Gastrocnemius medialis (tissue), 4 donors: Measurements from ENCODE around the gene CDO1. TPM values are rescaled to one million over a fixed set of nuclear protein-coding genes. Genes with fewer than 3 reads are reported as not detected.

ENCODE experiments used
- ATAC-seq, 2 donors: fragments of 150-250 bp; one replicate each; pipeline ENCODE4 v1.9.1; 2016
- DNase-seq, 2 donors: peaks; one replicate each; pipeline ENCODE4 v3.0.0-alpha.2; 2019
- H3K27ac ChIP-seq, 4 donors: fragments of 200-600 bp; sonication (generic); 1 replicate in 1 of 4; 2 replicates in 3 of 4; pipeline ENCODE4 v1.5.1; 2016 to 2018; ENCODE audit warnings: mild to moderate bottlenecking in 2 of 4, moderate library complexity in 1 of 4
- H3K27me3 ChIP-seq, 3 donors: fragments of 200-600 bp; sonication (generic) in 2 of 3; 1 replicate in 1 of 3; 2 replicates in 2 of 3; pipeline versions ENCODE4 v1.5.1 to v1.6.0; 2016 to 2019; ENCODE audit warnings: mild to moderate bottlenecking in 1 of 3, moderate library complexity in 1 of 3
- H3K36me3 ChIP-seq, 2 donors: fragments of 200-600 bp; sonication (generic) in 1 of 2; one replicate each; pipeline ENCODE4 v1.5.1; 2017 to 2018
- H3K4me1 ChIP-seq, 2 donors: fragments of 200-600 bp; sonication (generic) in 1 of 2; one replicate each; pipeline ENCODE4 v1.5.1; 2016 to 2017; ENCODE audit warnings: mild to moderate bottlenecking in 2 of 2
- H3K4me3 ChIP-seq, 4 donors: fragments of 200-600 bp; sonication (generic) in 3 of 4; 1 replicate in 1 of 4; 2 replicates in 3 of 4; pipeline ENCODE4 v1.5.1; 2016 to 2019; ENCODE audit warnings: mild to moderate bottlenecking in 2 of 4
- H3K9me3 ChIP-seq, 3 donors: fragments of 200-600 bp; sonication (generic) in 2 of 3; 1 replicate in 1 of 3; 2 replicates in 2 of 3; pipeline ENCODE4 v1.5.1; 2016 to 2019
- CTCF ChIP-seq, 5 experiments: fragments of 450-650 bp in 3 of 5; fragments of 200-600 bp in 2 of 5; sonication (generic) in 2 of 5; IDR thresholded peaks in 4 of 5; conservative IDR thresholded peaks in 1 of 5; 1 replicate in 4 of 5; 2 replicates in 1 of 5; pipeline ENCODE4 v1.5.1; 2016 to 2019; ENCODE audit warnings: antibody characterized with exemption in 5 of 5, mild to moderate bottlenecking in 3 of 5, moderate library complexity in 3 of 5
- POLR2A ChIP-seq, 2 donors: fragments of 450-650 bp; IDR thresholded peaks; one replicate each; pipeline ENCODE4 v1.6.1; 2017; ENCODE audit warnings: antibody characterized with exemption in 2 of 2, mild to moderate bottlenecking in 2 of 2, moderate library complexity in 2 of 2
- in situ Hi-C, 4 donors: fragments of 200-750 bp; cut with MboI; loops; one replicate each; pipeline versions ENCODE4 v1.15.0 to v1.8.0; 2017; ENCODE audit warnings: low sequenced_read_pairs in 4 of 4
- intact Hi-C: fragments of 100-400 bp; cut with DNase I; formaldehyde crosslinking; loops from one replicate; pipeline ENCODE4 v1.15.1; 2023; ENCODE audit warnings: low total_unique reads
- total RNA-seq, 4 donors: library from RNA; depleted of rRNA; stranded (reverse); fragments of >200 nt; gene quantifications; one replicate each; pipeline versions ENCODE4 v1.1.0 to v1.2.3, GENCODE V29; 2016

CDO1 gene
- total RNA-seq, 4 donors from 2014 or later = 21.6 to 28.4 (median 23.7) TPM

GRCh38 chr5:115776989-115777388 is 39.5 kb downstream of the CDO1 start:
- ATAC-seq (no peak), DNase-seq (no peak)
- H3K4me1 ChIP-seq = peaks cover 0 to 7% of the 10 kb centered on the region in 2 donors
- no peaks in the 10 kb centered on the region for H3K36me3 ChIP-seq
- in situ Hi-C loops = no loop called here
- H3K27ac ChIP-seq = no peak overlapping the region
- TF ChIP-seq POLR2A (IDR thresholded peaks at IDR 0.05) = no peak
- no peak for TF ChIP-seq CTCF (IDR thresholded peaks at IDR 0.05 in 4 of 5, conservative IDR thresholded peaks at IDR 0.05 in 1 of 5)
- intact Hi-C loops = no loop called here
- H3K9me3 ChIP-seq = no peaks in the 10 kb centered on the region
- no peaks in the 10 kb centered on the region for H3K27me3 ChIP-seq
- H3K4me3 ChIP-seq = no peak overlapping the region

- Histone ChIP-seq H3K4me1 (peaks cover 0 to 9% of the 10 kb centered on the region in 2 donors), H3K27me3 (no peaks in the 10 kb centered on the region), H3K9me3 (no peaks in the 10 kb centered on the region), H3K27ac (no peak overlapping the region), H3K4me3 (no peak overlapping the region), H3K36me3 (no peaks in the 10 kb centered on the region)
- intact Hi-C loops (no loop called here), in situ Hi-C loops (no loop called here)
- no peak for TF ChIP-seq CTCF (IDR thresholded peaks at IDR 0.05 in 4 of 5, conservative IDR thresholded peaks at IDR 0.05 in 1 of 5)
- TF ChIP-seq POLR2A (IDR thresholded peaks at IDR 0.05) = no peak
- no peak for DNase-seq
- ATAC-seq = no peak
Observed at GRCh38 chr5:115775999-115776398, 40.5 kb downstream of the CDO1 start.

- intact Hi-C loops (no loop called here), in situ Hi-C loops (no loop called here)
- Histone ChIP-seq H3K4me3 (no peak overlapping the region), H3K27me3 (no peaks in the 10 kb centered on the region), H3K27ac (no peak overlapping the region), H3K4me1 (peaks cover 0 to 9% of the 10 kb centered on the region in 2 donors), H3K9me3 (no peaks in the 10 kb centered on the region), H3K36me3 (no peaks in the 10 kb centered on the region)
- TF ChIP-seq POLR2A (IDR thresholded peaks at IDR 0.05) (no peak), CTCF (IDR thresholded peaks at IDR 0.05 in 4 of 5, conservative IDR thresholded peaks at IDR 0.05 in 1 of 5) (no peak)
- ATAC-seq (peak; percentile 75 to 85), DNase-seq (peak; percentile 27 to 39)
Observed at GRCh38 chr5:115774684-115775083, 41.8 kb downstream of the CDO1 start.

GRCh38 chr5:115772731-115773475 is 43.6 kb downstream of the CDO1 start:
- peak overlapping the region in 1 of 4 donors; percentile 34 for H3K27ac ChIP-seq
- intact Hi-C loops = no loop called here
- ATAC-seq = no peak
- TF ChIP-seq POLR2A (IDR thresholded peaks at IDR 0.05) (no peak), CTCF (IDR thresholded peaks at IDR 0.05 in 4 of 5, conservative IDR thresholded peaks at IDR 0.05 in 1 of 5) (no peak)
- in situ Hi-C loops = no loop called here
- no peak overlapping the region for H3K4me3 ChIP-seq
- H3K36me3 ChIP-seq = no peaks in the 10 kb centered on the region
- no peaks in the 10 kb centered on the region for H3K9me3 ChIP-seq
- H3K27me3 ChIP-seq = no peaks in the 10 kb centered on the region
- no peak for DNase-seq
- peaks cover 0 to 9% of the 10 kb centered on the region in 2 donors for H3K4me1 ChIP-seq
